Measurements from ENCODE around the gene C1orf159. TPM values are rescaled to one million over a fixed set of nuclear protein-coding genes. Genes with fewer than 3 reads are reported as not detected.

The C1orf159 gene
- total and polyA plus RNA-seq, 4 donors, result 3.9 to 7.0 (median 4.7) TPM

DNA sequence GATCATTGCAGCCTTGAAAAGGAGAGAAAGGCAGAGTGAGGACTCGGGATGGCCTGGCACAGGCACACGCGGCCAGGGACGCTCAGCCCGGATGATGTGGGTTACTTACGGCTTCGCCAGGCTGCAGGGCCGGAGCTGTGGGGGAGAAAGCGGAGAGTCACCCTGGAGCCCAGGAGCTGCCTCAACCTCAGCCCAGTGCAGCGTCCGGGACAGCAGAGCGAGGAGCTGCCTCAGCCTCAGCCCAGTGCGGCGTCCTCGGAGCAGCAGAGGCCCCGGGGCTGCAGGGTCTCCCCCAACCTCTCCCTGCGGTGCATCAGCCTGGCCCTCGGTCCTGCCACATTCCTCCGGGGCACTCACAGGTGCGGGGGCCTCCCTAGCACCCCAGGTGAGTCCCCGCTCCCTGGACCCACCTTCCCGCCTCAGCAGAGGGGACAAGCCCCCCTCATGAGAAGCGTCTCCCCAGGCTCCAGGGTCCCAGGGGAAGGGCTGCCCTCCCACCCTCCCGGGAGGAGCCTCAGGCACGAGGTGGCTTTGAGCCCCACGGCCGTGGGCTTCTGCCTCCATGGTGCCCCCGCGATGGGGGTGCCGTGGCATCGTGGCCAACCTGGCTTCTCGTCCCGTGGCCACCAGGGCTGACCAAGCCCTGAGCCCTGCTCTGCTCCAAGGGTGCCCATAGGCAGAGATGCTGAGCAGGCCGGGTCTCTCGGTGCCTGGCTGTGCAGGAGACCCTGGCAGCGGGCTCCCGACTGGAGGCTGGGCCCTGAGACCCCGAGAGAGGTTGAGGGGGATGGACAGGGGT lies 31.3 kb downstream of the C1orf159 start:
- no peak overlapping the region for H3K4me3 ChIP-seq (ENCODE audit: low read depth in 1 of 3, low read length in 3 of 3)
- 97% methylated on average over 38 of the region's 38 CpGs for WGBS
- H3K27ac ChIP-seq (ENCODE audit: low read depth in 1 of 2, low read length in 2 of 2), result no peak overlapping the region
- TF ChIP-seq HNF4G (IDR thresholded peaks at IDR 0.05) (no peak), YY1 (IDR thresholded peaks at IDR 0.05) (no peak), TAF1 (conservative IDR thresholded peaks at IDR 0.05) (no peak), EGR1 (IDR thresholded peaks at IDR 0.05; ENCODE audit: low read depth in 2 of 2) (no peak)
- TF ChIP-seq, protein P1, sequence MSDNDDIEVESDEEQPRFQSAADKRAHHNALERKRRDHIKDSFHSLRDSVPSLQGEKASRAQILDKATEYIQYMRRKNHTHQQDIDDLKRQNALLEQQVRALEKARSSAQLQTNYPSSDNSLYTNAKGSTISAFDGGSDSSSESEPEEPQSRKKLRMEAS (IDR thresholded peaks at IDR 0.05), result no peak
- H3K4me1 ChIP-seq (ENCODE audit: control insufficient read depth in 4 of 4, insufficient read depth in 4 of 4, low read length in 3 of 4), result peaks cover 6 to 9% (median 7%) of the 10 kb centered on the region in 4 donors
- no peak for DNase-seq (ENCODE audit: low spot score)
- no peaks in the 10 kb centered on the region for H3K27me3 ChIP-seq (ENCODE audit: control insufficient read depth in 4 of 4, insufficient read depth in 4 of 4, low read length in 3 of 4)
- no peaks in the 10 kb centered on the region for H3K9me3 ChIP-seq (ENCODE audit: control insufficient read depth in 4 of 4, low read length in 3 of 4)
- H3K9ac ChIP-seq (ENCODE audit: low read depth in 1 of 2, low read length in 2 of 2), result no peak overlapping the region
- H3K36me3 ChIP-seq (ENCODE audit: control insufficient read depth in 4 of 4, insufficient read depth in 3 of 4, low read depth in 1 of 4, low read length in 3 of 4), result no peaks in the 10 kb centered on the region

- no peaks in the 10 kb centered on the region for H3K36me3 ChIP-seq (ENCODE audit: control insufficient read depth in 4 of 4, insufficient read depth in 3 of 4, low read depth in 1 of 4, low read length in 3 of 4)
- no peak overlapping the region for H3K9ac ChIP-seq (ENCODE audit: low read depth in 1 of 2, low read length in 2 of 2)
- no peaks in the 10 kb centered on the region for H3K9me3 ChIP-seq (ENCODE audit: control insufficient read depth in 4 of 4, low read length in 3 of 4)
- H3K27ac ChIP-seq (ENCODE audit: low read depth in 1 of 2, low read length in 2 of 2), result no peak overlapping the region
- peaks cover 8 to 12% (median 9%) of the 10 kb centered on the region in 4 donors for H3K4me1 ChIP-seq (ENCODE audit: control insufficient read depth in 4 of 4, insufficient read depth in 4 of 4, low read length in 3 of 4)
- WGBS, result 91% methylated on average over 43 of the region's 43 CpGs
- no peak for DNase-seq (ENCODE audit: low spot score)
- H3K27me3 ChIP-seq (ENCODE audit: control insufficient read depth in 4 of 4, insufficient read depth in 4 of 4, low read length in 3 of 4), result no peaks in the 10 kb centered on the region
- H3K4me3 ChIP-seq (ENCODE audit: low read depth in 1 of 3, low read length in 3 of 3), result no peak overlapping the region
- TF ChIP-seq HNF4A (conservative IDR thresholded peaks at IDR 0.05), result peak; percentile 31 to 44
- TF ChIP-seq JUND (IDR thresholded peaks at IDR 0.05), result no peak
Measured at GRCh38 chr1:1083416-1084371, 32.2 kb downstream of the C1orf159 start.

DNA sequence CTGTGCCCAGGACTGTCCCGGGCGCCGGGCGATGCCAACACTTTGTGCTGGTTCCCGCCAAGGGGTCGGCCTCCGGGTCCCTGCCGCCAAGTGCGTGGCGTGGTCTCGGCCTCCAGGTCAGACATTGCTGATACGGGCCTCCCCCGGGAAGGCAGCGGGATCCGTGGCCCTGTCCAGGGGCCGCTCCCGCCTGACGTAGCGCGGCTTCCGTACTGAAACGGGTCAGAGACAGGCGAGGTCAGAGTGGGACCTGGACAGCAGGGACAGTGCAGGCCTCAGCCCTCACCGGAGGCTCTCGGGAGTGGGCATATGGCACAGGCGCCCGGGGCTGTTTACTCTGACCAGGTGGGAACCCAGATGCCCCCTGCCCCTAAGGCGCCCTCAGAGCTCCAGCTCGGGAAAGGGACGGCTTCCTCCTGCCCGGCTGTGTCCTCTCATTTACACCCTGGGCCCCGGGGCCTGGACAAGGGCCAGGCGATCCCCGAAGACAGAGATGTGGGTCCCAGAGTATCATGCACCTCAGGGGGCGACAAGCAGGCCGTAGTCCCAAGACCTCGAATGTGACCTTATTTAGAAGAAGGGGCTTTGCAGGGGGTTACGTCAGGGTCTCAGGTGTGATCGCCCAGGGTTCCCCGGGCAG lies 33.0 kb downstream of the C1orf159 start:
- Histone ChIP-seq H3K27ac (ENCODE audit: low read depth in 1 of 2, low read length in 2 of 2) (no peak overlapping the region), H3K9ac (ENCODE audit: low read depth in 1 of 2, low read length in 2 of 2) (no peak overlapping the region), H3K4me1 (ENCODE audit: control insufficient read depth in 4 of 4, insufficient read depth in 4 of 4, low read length in 3 of 4) (peaks cover 8 to 12% (median 9%) of the 10 kb centered on the region in 4 donors), H3K4me3 (ENCODE audit: low read depth in 1 of 3, low read length in 3 of 3) (no peak overlapping the region), H3K9me3 (ENCODE audit: control insufficient read depth in 4 of 4, low read length in 3 of 4) (no peaks in the 10 kb centered on the region), H3K36me3 (ENCODE audit: control insufficient read depth in 4 of 4, insufficient read depth in 3 of 4, low read depth in 1 of 4, low read length in 3 of 4) (no peaks in the 10 kb centered on the region), H3K27me3 (ENCODE audit: control insufficient read depth in 4 of 4, insufficient read depth in 4 of 4, low read length in 3 of 4) (no peaks in the 10 kb centered on the region)
- WGBS, result 95% methylated on average over 40 of the region's 40 CpGs
- no peak for TF ChIP-seq CTCF (IDR thresholded peaks at IDR 0.05; ENCODE audit: low read depth, low read length, missing input control)
- TF ChIP-seq RAD21 (IDR thresholded peaks at IDR 0.05), result no peak
- TF ChIP-seq FOXA1 (IDR thresholded peaks at IDR 0.05), result no peak
- no peak for TF ChIP-seq HNF4G (IDR thresholded peaks at IDR 0.05)
- TF ChIP-seq, protein P2, sequence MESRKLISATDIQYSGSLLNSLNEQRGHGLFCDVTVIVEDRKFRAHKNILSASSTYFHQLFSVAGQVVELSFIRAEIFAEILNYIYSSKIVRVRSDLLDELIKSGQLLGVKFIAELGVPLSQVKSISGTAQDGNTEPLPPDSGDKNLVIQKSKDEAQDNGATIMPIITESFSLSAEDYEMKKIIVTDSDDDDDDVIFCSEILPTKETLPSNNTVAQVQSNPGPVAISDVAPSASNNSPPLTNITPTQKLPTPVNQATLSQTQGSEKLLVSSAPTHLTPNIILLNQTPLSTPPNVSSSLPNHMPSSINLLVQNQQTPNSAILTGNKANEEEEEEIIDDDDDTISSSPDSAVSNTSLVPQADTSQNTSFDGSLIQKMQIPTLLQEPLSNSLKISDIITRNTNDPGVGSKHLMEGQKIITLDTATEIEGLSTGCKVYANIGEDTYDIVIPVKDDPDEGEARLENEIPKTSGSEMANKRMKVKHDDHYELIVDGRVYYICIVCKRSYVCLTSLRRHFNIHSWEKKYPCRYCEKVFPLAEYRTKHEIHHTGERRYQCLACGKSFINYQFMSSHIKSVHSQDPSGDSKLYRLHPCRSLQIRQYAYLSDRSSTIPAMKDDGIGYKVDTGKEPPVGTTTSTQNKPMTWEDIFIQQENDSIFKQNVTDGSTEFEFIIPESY (IDR thresholded peaks at IDR 0.05), result no peak
- no peak for TF ChIP-seq EGR1 (IDR thresholded peaks at IDR 0.05; ENCODE audit: low read depth in 2 of 2)
- no peak for TF ChIP-seq TAF1 (conservative IDR thresholded peaks at IDR 0.05)
- TF ChIP-seq GABPA (IDR thresholded peaks at IDR 0.05 in 1 of 2, conservative IDR thresholded peaks at IDR 0.05 in 1 of 2), result no peak
- TF ChIP-seq JUND (IDR thresholded peaks at IDR 0.05), result no peak
- TF ChIP-seq YY1 (IDR thresholded peaks at IDR 0.05), result no peak
- TF ChIP-seq HNF4A (conservative IDR thresholded peaks at IDR 0.05), result no peak
- no peak for DNase-seq (ENCODE audit: low spot score)

Measured in liver (tissue), 9 donors.